Measurements from ENCODE around the gene SST.
"Not testable (repeated sequence)": the region's sequence is repeated elsewhere in the genome, so short reads cannot be mapped to it uniquely, and the experiment has no call there.

DNA sequence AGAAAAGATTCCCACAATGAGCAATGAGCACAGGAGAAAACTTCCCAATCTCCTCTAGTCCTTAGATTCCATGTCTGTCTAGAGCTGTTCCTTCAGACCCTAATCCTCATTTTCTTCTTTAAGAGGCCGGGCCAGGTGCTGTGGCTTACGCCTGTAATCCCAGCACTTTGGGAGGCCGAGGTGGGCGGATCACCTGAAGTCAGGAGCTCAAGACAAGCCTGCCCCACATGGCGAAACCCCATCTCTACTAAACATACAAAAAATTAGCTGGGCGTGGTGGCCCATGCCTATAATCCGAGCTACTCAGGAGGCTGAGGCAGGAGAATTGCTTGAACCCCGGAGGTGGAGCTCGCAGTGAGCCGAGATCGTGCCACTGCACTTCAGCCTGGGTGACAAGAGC is 11.6 kb upstream of the SST start:
- not testable (repeated sequence) for TF ChIP-seq CTCF, EP300 (IDR thresholded peaks at IDR 0.05)
